Naive thymus-derived CD8-positive, alpha-beta T cell (primary cell): ENCODE measurements around the gene MEGF11. TPM values are rescaled to one million over a fixed set of nuclear protein-coding genes. Genes with fewer than 3 reads are reported as not detected.
"Not testable (repeated sequence)": the region's sequence is repeated elsewhere in the genome, so short reads cannot be mapped to it uniquely, and the experiment has no call there.

Experiments used
- ATAC-seq, 2 donors: fragments of 150-1000 bp; cut with Tn5 transposase in 1 of 2; sonication (Bioruptor Pico), chemical (Tn5 transposase) in 1 of 2; 1 replicate in 1 of 2; 2 replicates in 1 of 2; pipeline ENCODE4 v1.10.0; 2021; ENCODE audit warnings: mild to moderate bottlenecking in 2 of 2, moderate library complexity in 2 of 2
- POLR2A ChIA-PET: fragments of 350-600 bp; sonication (Branson Sonifier 250); formaldehyde crosslinking; loops from one replicate; lab custom pipeline; 2021; ENCODE audit warnings: antibody characterized with exemption; lab: Charles Lee
- DNase-seq, 10 donors: peaks; one replicate each; pipeline versions ENCODE4 v3.0.0 to v3.0.0-alpha.2; 2020 to 2022
- H3K27ac Mint-ChIP-seq, 10 donors: one replicate each; pipeline ENCODE4 v1.8.0; 2020 to 2022; ENCODE audit warnings: mild to moderate bottlenecking in 10 of 10, mixed read lengths in 10 of 10, moderate library complexity in 4 of 10, inconsistent platforms in 1 of 10
- H3K27me3 Mint-ChIP-seq, 5 donors: one replicate each; pipeline ENCODE4 v1.8.0; 2021 to 2022; ENCODE audit warnings: mixed read lengths in 5 of 5
- H3K36me3 Mint-ChIP-seq, 3 donors: one replicate each; pipeline ENCODE4 v1.8.0; 2020 to 2022; ENCODE audit warnings: mixed read lengths in 3 of 3, mild to moderate bottlenecking in 2 of 3, inconsistent platforms in 1 of 3
- H3K4me1 Mint-ChIP-seq, 4 donors: one replicate each; pipeline ENCODE4 v1.8.0; 2021 to 2022; ENCODE audit warnings: mixed read lengths in 4 of 4
- H3K4me3 Mint-ChIP-seq, 10 donors: one replicate each; pipeline ENCODE4 v1.8.0; 2020 to 2022; ENCODE audit warnings: mild to moderate bottlenecking in 10 of 10, mixed read lengths in 10 of 10, moderate library complexity in 6 of 10, inconsistent platforms in 1 of 10
- H3K9me3 Mint-ChIP-seq, 9 donors: one replicate each; pipeline ENCODE4 v1.8.0; 2020 to 2022; ENCODE audit warnings: mixed read lengths in 9 of 9, mild to moderate bottlenecking in 3 of 9, inconsistent platforms in 1 of 9, moderate library complexity in 1 of 9
- polyA plus RNA-seq, 3 donors: library from polyadenylated mRNA; unstranded; fragments of 300-500 nt; fragmentation: Illumina TruSeq; gene quantifications; one replicate each; pipeline ENCODE4 v1.2.3, GENCODE V29; 2021
- total RNA-seq, 8 experiments: library from RNA in 2 of 8; stranded (reverse) in 2 of 8; gene quantifications; one replicate each; pipeline ENCODE4 v1.2.3 and lab custom pipeline; 2021 to 2026

MEGF11 gene
- total and polyA plus RNA-seq, 5 experiments from 2014 or later, result not detected

DNA sequence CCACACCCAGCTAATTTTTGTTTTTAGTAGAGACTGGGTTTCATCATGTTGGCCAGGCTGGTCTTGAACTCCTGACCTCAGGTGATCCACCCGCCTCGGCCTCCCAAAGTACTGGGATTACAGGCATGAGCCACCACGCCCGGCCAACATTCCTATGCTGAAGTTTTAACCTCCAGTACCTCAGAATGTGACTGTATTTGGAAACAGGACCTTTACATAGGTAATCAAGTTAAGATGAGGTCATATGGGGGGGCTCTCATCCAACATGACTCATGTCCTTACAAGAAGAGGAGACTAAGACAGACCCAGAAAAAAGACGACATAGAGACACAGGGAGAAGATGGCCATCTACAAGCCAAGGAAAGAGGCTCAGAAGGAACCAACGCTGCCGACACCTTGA is 277.4 kb downstream of the MEGF11 start:
- ATAC-seq, H3K36me3 Mint-ChIP-seq, H3K4me3 Mint-ChIP-seq, POLR2A ChIA-PET, DNase-seq, H3K9me3 Mint-ChIP-seq, H3K4me1 Mint-ChIP-seq, H3K27ac Mint-ChIP-seq: not testable (repeated sequence)
- H3K27me3 Mint-ChIP-seq, result peaks cover 3 to 21% (median 9%) of the 10 kb centered on the region in 5 donors

DNA sequence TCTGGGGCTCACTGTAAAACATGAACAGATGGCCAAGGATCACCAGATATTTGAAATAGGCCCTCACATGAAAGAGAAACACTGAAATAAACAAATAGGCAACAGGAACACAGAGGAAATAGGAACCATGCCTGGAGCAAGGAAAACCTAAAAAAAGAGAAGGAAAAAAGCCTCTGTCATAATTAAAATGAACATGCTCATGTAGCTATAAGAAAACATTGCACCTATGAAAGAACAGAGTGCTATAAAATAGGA is 281.9 kb downstream of the MEGF11 start:
- H3K9me3 Mint-ChIP-seq, result no peaks in the 10 kb centered on the region
- peaks cover 20 to 66% (median 34%) of the 10 kb centered on the region in 5 donors for H3K27me3 Mint-ChIP-seq
- POLR2A ChIA-PET, result interaction anchor here (0.5 kb wide), 1 partner anchor 418 kb away, joined by 3 read pairs; no protein-coding TSS in a partner anchor
- ATAC-seq, result no peak
- no peak overlapping the region for H3K27ac Mint-ChIP-seq
- H3K4me1 Mint-ChIP-seq, result no peaks in the 10 kb centered on the region
- no peak overlapping the region for H3K4me3 Mint-ChIP-seq
- H3K36me3 Mint-ChIP-seq, result no peaks in the 10 kb centered on the region
- no peak for DNase-seq

DNA sequence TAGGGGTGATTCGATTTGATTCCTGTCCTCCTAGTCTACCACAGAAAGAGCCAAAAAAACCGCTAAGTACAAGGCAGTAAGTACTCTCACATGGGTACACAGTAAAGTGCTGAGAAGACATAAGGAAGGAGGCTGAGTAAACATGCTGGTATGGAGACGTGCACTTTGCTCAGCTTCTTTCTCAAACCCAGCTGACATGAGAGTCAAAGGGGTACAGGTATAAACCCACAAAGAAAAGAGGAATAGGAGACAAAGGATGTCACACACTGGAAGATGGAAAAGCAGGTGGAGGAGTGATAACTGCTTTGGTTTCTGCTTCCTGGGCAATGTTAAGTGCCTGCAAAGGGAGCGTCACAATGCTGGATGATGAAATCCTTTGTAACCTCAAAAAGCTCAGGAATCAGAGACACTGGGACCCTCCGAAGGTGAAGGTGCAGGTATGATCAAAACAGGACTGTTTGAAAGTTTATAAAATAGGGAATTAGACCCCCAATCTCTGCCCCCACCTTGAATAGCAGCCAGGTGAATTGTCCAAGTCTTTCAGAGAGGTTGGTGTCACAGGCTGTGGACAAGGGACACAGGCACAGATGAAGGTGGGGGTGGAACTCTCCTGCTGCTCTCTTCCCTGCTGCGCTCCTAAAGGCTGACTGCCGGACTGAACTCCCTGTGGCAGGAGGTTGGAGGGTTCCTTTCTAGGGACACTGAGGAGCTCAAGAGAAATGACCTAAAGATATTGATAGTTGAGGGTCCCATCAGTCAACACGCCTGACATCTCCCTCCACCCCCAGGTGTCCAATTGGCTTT is 282.4 kb downstream of the MEGF11 start:
- Mint-ChIP-seq H3K36me3 (no peaks in the 10 kb centered on the region), H3K27me3 (peaks cover 20 to 71% (median 34%) of the 10 kb centered on the region in 5 donors), H3K9me3 (no peaks in the 10 kb centered on the region), H3K27ac (no peak overlapping the region), H3K4me1 (no peaks in the 10 kb centered on the region), H3K4me3 (no peak overlapping the region)
- ATAC-seq (no peak), DNase-seq (no peak)
- POLR2A ChIA-PET, result interaction anchor here (0.5 to 0.6 kb wide), 2 partner anchors 418 to 741 kb away, joined by 3 to 5 read pairs; no protein-coding TSS in a partner anchor

DNA sequence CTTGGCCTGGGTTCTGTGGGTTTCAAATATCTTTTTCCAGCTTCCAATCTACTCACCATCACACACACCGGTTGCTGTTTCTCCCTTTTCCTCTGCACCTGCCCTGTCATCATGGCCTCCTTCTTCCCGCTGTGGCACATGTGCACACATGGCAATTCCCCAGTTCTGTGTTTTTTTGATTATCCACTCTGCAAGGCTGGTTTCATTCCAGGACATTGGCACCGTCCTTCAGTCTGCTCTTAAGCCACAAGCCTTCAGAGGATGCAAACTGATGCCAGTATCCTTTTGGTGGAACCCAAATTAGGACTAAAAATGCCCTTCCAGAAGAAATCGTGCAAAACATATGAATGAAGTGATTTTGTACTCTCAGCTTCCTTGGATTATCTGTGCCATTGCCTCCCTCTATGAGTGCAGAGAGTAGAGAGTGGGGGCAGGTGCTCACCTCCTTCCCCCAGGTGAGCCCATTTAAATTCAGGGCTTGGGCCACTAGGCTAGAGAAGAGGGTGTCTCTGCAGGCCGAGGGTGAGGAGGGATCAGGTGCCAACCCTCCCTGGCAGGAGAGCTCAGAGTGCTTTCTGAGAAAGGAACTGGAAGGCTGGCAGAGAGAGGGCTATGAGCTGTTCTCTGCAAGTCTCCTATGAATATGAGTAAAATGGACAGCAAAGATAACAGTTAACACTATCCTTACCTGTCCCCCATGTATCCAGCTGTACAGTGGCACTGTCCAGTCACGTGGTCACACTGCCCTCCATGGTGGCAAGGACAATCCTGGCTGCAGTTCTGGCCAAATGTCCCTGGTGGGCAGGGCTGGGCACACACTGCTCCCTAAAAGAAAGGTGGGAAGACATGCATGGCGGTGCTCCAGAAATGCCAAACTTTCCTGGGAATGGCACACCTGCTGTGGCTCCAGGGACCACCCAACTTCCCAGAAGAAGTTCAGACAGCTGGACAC is 283.4 kb downstream of the MEGF11 start:
- no peaks in the 10 kb centered on the region for H3K36me3 Mint-ChIP-seq

DNA sequence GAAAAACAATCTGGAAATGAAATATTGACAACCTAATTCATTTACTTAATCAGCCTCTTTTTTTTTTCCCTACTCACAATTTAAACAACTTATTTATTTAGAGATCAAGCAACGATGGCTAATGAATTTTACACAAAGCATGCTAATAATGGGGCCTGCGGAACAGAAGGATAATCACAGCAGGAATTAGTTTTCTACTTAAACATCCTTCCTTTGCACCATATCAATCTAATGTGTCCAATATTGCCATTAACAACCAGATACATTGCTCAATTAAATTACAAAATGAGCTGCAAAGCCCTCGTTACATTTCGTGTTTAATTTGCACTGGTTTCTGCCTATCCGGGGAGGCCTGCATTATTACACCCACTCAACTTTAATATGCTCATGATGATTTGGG is 285.0 kb downstream of the MEGF11 start:
- Mint-ChIP-seq H3K36me3 (no peaks in the 10 kb centered on the region), H3K27ac (no peak overlapping the region), H3K27me3 (peaks cover 17 to 74% (median 33%) of the 10 kb centered on the region in 5 donors), H3K9me3 (no peaks in the 10 kb centered on the region), H3K4me1 (no peaks in the 10 kb centered on the region), H3K4me3 (no peak overlapping the region)
- POLR2A ChIA-PET, result no interaction called here
- ATAC-seq, result no peak
- no peak for DNase-seq

More for the DNA sequence above, 283.4 kb downstream of the MEGF11 start:
- H3K4me1 Mint-ChIP-seq, result no peaks in the 10 kb centered on the region
- H3K27me3 Mint-ChIP-seq, result peaks cover 20 to 74% (median 34%) of the 10 kb centered on the region in 5 donors
- H3K27ac Mint-ChIP-seq, result peak overlapping the region in 2 of 10 donors; percentile 20 to 48
- DNase-seq (no peak), ATAC-seq (no peak)
- POLR2A ChIA-PET, result no interaction called here
- no peak overlapping the region for H3K4me3 Mint-ChIP-seq
- H3K9me3 Mint-ChIP-seq, result no peaks in the 10 kb centered on the region

DNA sequence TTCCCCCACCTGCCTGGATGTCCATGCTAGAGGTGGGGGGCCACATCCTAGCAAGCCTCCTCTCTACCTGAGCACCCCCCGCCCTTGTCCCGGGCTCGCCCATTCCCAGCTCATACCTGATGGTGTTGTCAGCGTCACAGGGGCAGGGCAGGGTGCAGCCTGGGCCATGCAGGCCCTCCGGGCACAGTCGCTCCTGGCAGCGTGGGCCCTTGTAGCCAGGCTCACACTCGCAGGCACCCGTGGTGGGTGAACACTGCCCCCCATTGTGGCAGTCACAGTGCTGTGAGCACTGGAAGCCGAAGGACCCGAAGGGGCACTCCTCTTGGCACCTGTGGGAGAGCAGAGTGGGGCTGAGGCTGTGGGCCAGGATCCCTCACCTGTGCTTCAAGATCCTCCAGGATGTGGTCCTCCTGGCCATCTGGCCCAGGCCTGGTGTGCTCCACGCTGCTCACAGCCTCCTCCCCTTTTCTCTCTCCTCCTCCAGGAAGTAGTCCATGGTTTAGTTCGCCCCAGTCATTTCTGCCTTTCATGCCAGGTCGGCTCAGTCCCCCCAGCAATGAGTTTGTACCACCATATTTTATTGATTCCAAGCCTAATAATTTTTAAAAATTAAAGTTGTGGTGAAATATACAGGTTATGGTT is 288.6 kb downstream of the MEGF11 start:
- H3K4me1 Mint-ChIP-seq, result peaks cover 0 to 8% (median 2%) of the 10 kb centered on the region in 4 donors
- ATAC-seq, result no peak
- POLR2A ChIA-PET, result no interaction called here

DNA sequence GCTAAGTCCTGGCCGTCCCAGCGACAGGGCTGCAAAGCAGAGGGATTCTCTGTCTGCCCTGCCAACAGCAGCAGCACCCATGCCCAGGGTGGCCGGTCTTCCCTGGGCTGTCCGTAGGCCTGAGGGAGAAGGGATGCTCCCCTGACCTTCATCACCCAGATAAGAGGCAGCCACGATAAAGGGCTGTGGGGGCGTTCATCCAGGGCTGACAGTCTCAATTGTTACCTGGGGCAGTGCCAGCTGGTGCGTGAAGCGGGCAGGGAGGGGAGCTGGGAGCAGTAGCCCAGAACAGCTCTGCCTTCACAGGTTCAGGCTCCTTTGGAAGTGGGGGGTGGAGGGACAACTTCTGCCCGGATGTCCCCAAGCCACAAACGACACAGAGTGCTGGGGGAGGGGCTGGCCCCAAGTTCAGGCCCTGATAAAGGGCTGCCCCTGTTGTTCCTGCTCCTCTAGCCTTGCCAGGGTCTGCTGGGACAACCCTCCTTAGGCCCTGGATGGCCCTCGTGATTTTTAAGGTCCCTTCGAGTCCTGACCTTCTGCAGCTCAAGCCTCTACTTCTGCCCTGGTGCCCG is 289.6 kb downstream of the MEGF11 start:
- Mint-ChIP-seq H3K27me3 (peaks cover 11 to 57% (median 18%) of the 10 kb centered on the region in 5 donors), H3K4me3 (no peak overlapping the region), H3K27ac (no peak overlapping the region), H3K4me1 (peaks cover 0 to 8% (median 2%) of the 10 kb centered on the region in 4 donors), H3K36me3 (no peaks in the 10 kb centered on the region), H3K9me3 (no peaks in the 10 kb centered on the region)
- no peak for DNase-seq
- ATAC-seq, result no peak
- POLR2A ChIA-PET, result no interaction called here

More for the DNA sequence above, 288.6 kb downstream of the MEGF11 start:
- peaks cover 15 to 66% (median 21%) of the 10 kb centered on the region in 5 donors for H3K27me3 Mint-ChIP-seq
- H3K9me3 Mint-ChIP-seq, result no peaks in the 10 kb centered on the region
- no peak overlapping the region for H3K4me3 Mint-ChIP-seq
- no peak for DNase-seq
- H3K27ac Mint-ChIP-seq, result no peak overlapping the region
- no peaks in the 10 kb centered on the region for H3K36me3 Mint-ChIP-seq

DNA sequence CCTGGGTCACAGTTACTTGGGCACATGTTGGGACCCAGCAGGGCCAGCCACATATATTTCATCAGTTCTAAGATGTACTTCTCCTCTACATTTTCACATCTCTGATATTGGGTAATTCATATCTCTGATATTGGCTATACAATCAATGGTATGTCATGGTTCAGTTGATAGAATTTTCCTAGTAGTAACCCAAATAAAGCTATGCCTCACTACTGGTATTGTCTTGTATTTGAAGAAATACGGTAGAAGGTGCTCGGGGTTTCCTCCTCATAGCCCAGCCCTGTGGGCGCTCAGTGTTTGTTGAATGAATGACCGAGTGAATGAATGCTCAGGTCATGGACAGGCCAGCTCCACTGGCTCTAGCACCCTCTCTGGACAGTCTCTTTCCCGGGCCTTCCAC is 290.2 kb downstream of the MEGF11 start:
- H3K36me3 Mint-ChIP-seq, result no peaks in the 10 kb centered on the region
- H3K4me1 Mint-ChIP-seq, result peaks cover 0 to 8% (median 2%) of the 10 kb centered on the region in 4 donors
- H3K4me3 Mint-ChIP-seq, result no peak overlapping the region
- peaks cover 10 to 52% (median 17%) of the 10 kb centered on the region in 5 donors for H3K27me3 Mint-ChIP-seq
- ATAC-seq (no peak), DNase-seq (no peak)
- no peak overlapping the region for H3K27ac Mint-ChIP-seq
- no peaks in the 10 kb centered on the region for H3K9me3 Mint-ChIP-seq
- POLR2A ChIA-PET, result no interaction called here

DNA sequence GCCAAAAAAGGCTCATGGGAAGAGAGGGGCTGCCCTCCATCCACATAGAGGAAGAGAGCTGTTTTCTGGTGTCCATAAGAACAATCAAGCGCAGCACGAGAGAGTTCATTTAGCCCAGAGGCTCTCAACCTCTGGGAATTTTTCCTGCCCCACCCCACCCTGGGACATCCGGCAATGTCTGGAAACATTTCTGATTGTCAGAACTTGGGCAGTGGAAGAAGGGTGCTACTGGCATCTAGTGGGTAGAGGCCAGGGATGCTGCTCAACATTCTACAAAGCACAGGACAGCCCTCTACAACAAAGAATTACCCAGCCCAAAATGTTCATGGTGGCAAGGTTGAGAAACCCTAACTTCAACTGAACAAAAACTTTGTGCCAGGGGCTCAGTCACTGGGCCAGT is 291.4 kb downstream of the MEGF11 start:
- no peak for DNase-seq
- no peak overlapping the region for H3K4me3 Mint-ChIP-seq
- peaks cover 2 to 40% (median 11%) of the 10 kb centered on the region in 5 donors for H3K27me3 Mint-ChIP-seq
- H3K36me3 Mint-ChIP-seq, result no peaks in the 10 kb centered on the region
- peak overlapping the region in 1 of 10 donors; percentile 69 for H3K27ac Mint-ChIP-seq
- ATAC-seq, result no peak
- no peaks in the 10 kb centered on the region for H3K9me3 Mint-ChIP-seq
- H3K4me1 Mint-ChIP-seq, result peaks cover 0 to 8% (median 2%) of the 10 kb centered on the region in 4 donors
- POLR2A ChIA-PET, result no interaction called here

DNA sequence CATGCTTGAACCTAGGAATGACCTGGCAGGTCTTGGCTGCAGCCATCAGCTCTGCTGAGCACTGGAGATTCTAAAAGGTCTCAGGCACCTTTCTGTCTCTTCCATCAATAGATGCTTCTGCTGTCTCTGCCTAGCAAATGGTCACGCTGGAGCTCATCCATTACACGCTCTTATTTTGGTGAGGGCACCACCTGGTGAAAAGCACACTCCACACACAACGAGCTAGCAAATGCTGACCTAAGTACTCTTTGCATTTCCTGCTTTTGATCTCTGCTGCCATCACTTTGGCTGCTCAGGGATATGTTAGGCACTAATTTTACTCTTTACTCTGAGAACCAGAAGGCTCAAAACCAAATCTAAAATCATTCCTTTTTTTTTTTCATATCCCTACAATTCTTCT is 293.0 kb downstream of the MEGF11 start:
- H3K4me3 Mint-ChIP-seq, result no peak overlapping the region
- peak in 1 of 2 donors; percentile 38 for ATAC-seq
- H3K4me1 Mint-ChIP-seq, result peaks cover 0 to 8% (median 2%) of the 10 kb centered on the region in 4 donors
- no peaks in the 10 kb centered on the region for H3K9me3 Mint-ChIP-seq
- no peak overlapping the region for H3K27ac Mint-ChIP-seq
- no peaks in the 10 kb centered on the region for H3K36me3 Mint-ChIP-seq
- H3K27me3 Mint-ChIP-seq, result peaks cover 2 to 24% (median 8%) of the 10 kb centered on the region in 5 donors
- POLR2A ChIA-PET, result no interaction called here
- DNase-seq, result no peak

DNA sequence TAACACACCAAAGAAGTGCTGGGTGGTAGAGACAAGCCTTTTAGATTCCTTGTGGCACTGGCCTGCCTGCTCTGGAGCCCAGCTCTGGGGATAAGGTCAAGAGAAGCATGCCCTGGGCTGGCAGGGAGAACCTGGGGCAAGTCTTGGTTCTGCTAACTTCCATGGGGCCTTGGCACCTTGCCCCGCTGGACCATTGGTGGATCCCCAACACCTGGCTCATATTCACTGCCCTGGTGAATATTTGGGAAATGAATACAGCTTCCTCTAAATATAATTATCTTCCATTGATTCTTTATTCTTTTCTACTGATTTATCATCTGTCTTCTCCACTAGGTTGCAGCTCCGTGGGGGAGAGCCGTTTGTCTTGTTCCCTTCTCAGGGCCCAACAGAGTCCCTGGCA is 294.7 kb downstream of the MEGF11 start:
- POLR2A ChIA-PET, result no interaction called here

DNA sequence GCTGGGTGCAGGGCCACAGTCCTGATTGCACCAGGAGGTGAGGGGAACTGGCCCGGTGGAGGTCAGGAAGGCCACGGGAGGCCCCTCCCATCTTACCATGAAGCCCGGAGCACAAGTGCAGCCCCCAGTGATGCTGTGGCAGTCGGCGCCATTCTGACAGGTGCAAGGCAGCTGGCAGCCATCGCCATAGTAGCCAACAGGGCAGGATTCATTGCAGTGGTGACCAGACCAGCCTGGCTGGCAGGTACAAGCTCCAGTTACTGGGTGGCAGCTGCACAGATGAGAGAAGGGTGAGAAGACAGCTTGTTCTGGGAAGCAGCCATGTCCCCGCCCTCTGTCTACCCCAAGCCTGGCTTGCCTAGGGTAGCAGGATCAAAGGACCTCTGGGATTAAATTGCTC is 296.1 kb downstream of the MEGF11 start:
- no peaks in the 10 kb centered on the region for H3K9me3 Mint-ChIP-seq
- POLR2A ChIA-PET, result no interaction called here
- ATAC-seq (no peak), DNase-seq (no peak)
- peaks cover 0 to 8% (median 2%) of the 10 kb centered on the region in 4 donors for H3K4me1 Mint-ChIP-seq
- H3K27ac Mint-ChIP-seq, result no peak overlapping the region
- H3K27me3 Mint-ChIP-seq, result peaks cover 0 to 20% (median 5%) of the 10 kb centered on the region in 5 donors
- H3K36me3 Mint-ChIP-seq, result no peaks in the 10 kb centered on the region
- no peak overlapping the region for H3K4me3 Mint-ChIP-seq

More for the DNA sequence above, 294.7 kb downstream of the MEGF11 start:
- ATAC-seq (no peak), DNase-seq (no peak)
- Mint-ChIP-seq H3K9me3 (no peaks in the 10 kb centered on the region), H3K36me3 (no peaks in the 10 kb centered on the region), H3K4me3 (no peak overlapping the region), H3K4me1 (peaks cover 0 to 8% (median 2%) of the 10 kb centered on the region in 4 donors), H3K27me3 (peaks cover 2 to 19% (median 8%) of the 10 kb centered on the region in 5 donors), H3K27ac (peak overlapping the region in 1 of 10 donors; percentile 8)
